ENCODE data around the gene RPS24.

DNA sequence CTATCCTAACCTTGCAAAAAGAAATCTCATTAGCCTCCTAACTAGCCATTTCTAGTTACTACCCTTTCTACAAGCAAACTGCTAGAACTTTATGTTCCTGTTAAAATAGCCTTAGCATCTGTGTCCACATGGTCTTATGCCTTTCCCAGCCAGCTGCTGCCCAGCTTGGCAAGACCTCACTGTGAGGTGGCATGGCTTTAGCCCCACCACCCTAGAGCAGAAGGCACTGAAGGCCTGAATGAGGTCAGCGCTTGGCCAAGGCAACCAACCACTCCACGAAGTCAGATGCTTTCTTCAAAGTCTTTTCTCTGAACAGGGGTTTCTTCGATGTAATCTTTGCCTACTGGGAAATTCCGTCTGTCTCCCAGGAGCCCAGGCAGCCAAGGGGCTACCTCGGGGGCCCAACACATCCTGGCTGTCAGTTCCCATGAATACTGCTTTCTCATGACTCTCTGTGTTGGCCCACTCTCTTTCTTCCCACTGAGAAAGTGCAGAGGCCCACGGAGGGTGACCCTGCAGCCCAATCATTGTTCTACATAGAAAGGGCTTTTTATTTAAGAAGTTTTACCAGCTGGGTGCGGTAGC lies 45.9 kb upstream of the RPS24 start:
- TF ChIP-seq, protein P1, sequence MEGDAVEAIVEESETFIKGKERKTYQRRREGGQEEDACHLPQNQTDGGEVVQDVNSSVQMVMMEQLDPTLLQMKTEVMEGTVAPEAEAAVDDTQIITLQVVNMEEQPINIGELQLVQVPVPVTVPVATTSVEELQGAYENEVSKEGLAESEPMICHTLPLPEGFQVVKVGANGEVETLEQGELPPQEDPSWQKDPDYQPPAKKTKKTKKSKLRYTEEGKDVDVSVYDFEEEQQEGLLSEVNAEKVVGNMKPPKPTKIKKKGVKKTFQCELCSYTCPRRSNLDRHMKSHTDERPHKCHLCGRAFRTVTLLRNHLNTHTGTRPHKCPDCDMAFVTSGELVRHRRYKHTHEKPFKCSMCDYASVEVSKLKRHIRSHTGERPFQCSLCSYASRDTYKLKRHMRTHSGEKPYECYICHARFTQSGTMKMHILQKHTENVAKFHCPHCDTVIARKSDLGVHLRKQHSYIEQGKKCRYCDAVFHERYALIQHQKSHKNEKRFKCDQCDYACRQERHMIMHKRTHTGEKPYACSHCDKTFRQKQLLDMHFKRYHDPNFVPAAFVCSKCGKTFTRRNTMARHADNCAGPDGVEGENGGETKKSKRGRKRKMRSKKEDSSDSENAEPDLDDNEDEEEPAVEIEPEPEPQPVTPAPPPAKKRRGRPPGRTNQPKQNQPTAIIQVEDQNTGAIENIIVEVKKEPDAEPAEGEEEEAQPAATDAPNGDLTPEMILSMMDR (IDR thresholded peaks at IDR 0.05 in 8 of 11, conservative IDR thresholded peaks at IDR 0.05 in 3 of 11), result no peak
- TF ChIP-seq POLR2AphosphoS5 (IDR thresholded peaks at IDR 0.05), result no peak

Data from spleen (tissue), 7 donors.